Neural cell (in vitro differentiated cells): ENCODE data around the gene TASL. TPM values are rescaled to one million over a fixed set of nuclear protein-coding genes. Genes with fewer than 3 reads are reported as not detected.

Source experiments
- H2AFZ ChIP-seq: fragments of 200-600, 300-800 bp; sonication (generic), shearing (Covaris generic); 2 replicates; pipeline ENCODE4 v1.6.0; 2014; ENCODE audit warnings: low read depth, mild to moderate bottlenecking, antibody characterized with exemption, low read length, moderate library complexity
- H3F3A ChIP-seq: fragments of 200-600 bp; shearing (Covaris generic); 2 replicates; pipeline ENCODE4 v1.6.1; 2016; ENCODE audit warnings: mild to moderate bottlenecking, moderate library complexity, mixed read lengths, antibody characterized with exemption, low read length; ENCODE audit not compliant: insufficient read depth, poor library complexity, severe bottlenecking
- H3K27ac ChIP-seq: fragments of 200-600, 300-800 bp; sonication (generic), shearing (Covaris generic); 2 replicates; pipeline ENCODE4 v1.5.1; 2014; ENCODE audit warnings: mild to moderate bottlenecking, low read length, moderate library complexity
- H3K27me3 ChIP-seq: fragments of 300-800, 200-600 bp; sonication (generic), shearing (Covaris generic); 2 replicates; pipeline ENCODE4 v1.6.0; 2014; ENCODE audit warnings: mild to moderate bottlenecking, low read depth, low read length, moderate library complexity; ENCODE audit not compliant: insufficient read depth
- H3K36me3 ChIP-seq: fragments of 300-800, 200-600 bp; sonication (generic), shearing (Covaris generic); 2 replicates; pipeline ENCODE4 v1.5.1; 2014; ENCODE audit warnings: mild to moderate bottlenecking, antibody characterized with exemption, low read length, moderate library complexity; ENCODE audit not compliant: insufficient read depth
- H3K4me2 ChIP-seq: fragments of 300-800, 200-600 bp; sonication (generic), shearing (Covaris generic); 2 replicates; pipeline ENCODE4 v1.6.0; 2014; ENCODE audit warnings: mild to moderate bottlenecking, low read length
- H3K4me3 ChIP-seq: fragments of 300-800, 200-600 bp; sonication (generic), shearing (Covaris generic); 2 replicates; pipeline ENCODE4 v1.5.1; 2014; ENCODE audit warnings: mild to moderate bottlenecking, low read length, moderate library complexity
- H3K79me2 ChIP-seq: fragments of 200-600 bp; shearing (Covaris generic); replicated peaks from 2 replicates; pipeline ENCODE4 v1.6.0; 2014; ENCODE audit warnings: mild to moderate bottlenecking, low read length, moderate library complexity; ENCODE audit not compliant: insufficient read depth
- H3K9ac ChIP-seq: fragments of 300-800, 200-600 bp; sonication (generic), shearing (Covaris generic); 2 replicates; pipeline ENCODE4 v1.6.1; 2016; ENCODE audit warnings: mild to moderate bottlenecking, low read length, mixed read lengths
- H3K9me2 ChIP-seq: fragments of 200-600 bp; shearing (Covaris generic); 2 replicates; pipeline ENCODE4 v1.6.1; 2016; ENCODE audit warnings: mild to moderate bottlenecking, low read length, mixed read lengths; ENCODE audit not compliant: insufficient read depth
- H3K9me3 ChIP-seq: fragments of 200-600, 300-800 bp; sonication (generic), shearing (Covaris generic); 2 replicates; pipeline ENCODE4 v1.6.1; 2016; ENCODE audit warnings: mild to moderate bottlenecking, mixed run types, low read length, moderate library complexity, mixed read lengths
- H4K20me1 ChIP-seq: fragments of 200-600 bp; shearing (Covaris generic); 2 replicates; pipeline ENCODE4 v1.6.1; 2016; ENCODE audit warnings: mild to moderate bottlenecking, mixed run types; ENCODE audit not compliant: insufficient read depth
- EP300 ChIP-seq: fragments of 450-650 bp; conservative IDR thresholded peaks from 2 replicates; pipeline ENCODE4 v1.6.1; 2014; ENCODE audit warnings: antibody characterized with exemption, mild to moderate bottlenecking, moderate library complexity; ENCODE audit not compliant: poor library complexity, severe bottlenecking
- EZH2 ChIP-seq: fragments of 200-600, 300-800 bp; shearing (Covaris generic), sonication (generic); IDR thresholded peaks from 2 replicates; pipeline ENCODE4 v1.6.1; 2014; ENCODE audit warnings: antibody characterized with exemption, low read length, borderline replicate concordance, mild to moderate bottlenecking; ENCODE audit not compliant: insufficient read depth, poor library complexity, severe bottlenecking
- MXI1 ChIP-seq: fragments of 450-650 bp; conservative IDR thresholded peaks from 2 replicates; pipeline ENCODE4 v1.6.1; 2014; ENCODE audit warnings: antibody characterized with exemption, mild to moderate bottlenecking; ENCODE audit not compliant: poor library complexity, severe bottlenecking
- POLR2AphosphoS5 ChIP-seq: IDR thresholded peaks from 2 replicates; pipeline ENCODE4 v1.6.1; 2012
- RAD21 ChIP-seq: fragments of 450-650 bp; conservative IDR thresholded peaks from 2 replicates; pipeline ENCODE4 v1.6.1; 2014; ENCODE audit warnings: antibody characterized with exemption, mild to moderate bottlenecking, moderate library complexity
- REST ChIP-seq: IDR thresholded peaks from 2 replicates; pipeline ENCODE4 v1.6.1; 2012; ENCODE audit warnings: borderline replicate concordance
- SMC3 ChIP-seq: fragments of 450-650 bp; conservative IDR thresholded peaks from 2 replicates; pipeline ENCODE4 v1.6.1; 2014; ENCODE audit warnings: antibody characterized with exemption, mild to moderate bottlenecking, moderate library complexity; ENCODE audit not compliant: poor library complexity
- TAF1 ChIP-seq: IDR thresholded peaks from 2 replicates; pipeline ENCODE4 v1.6.1; 2012; ENCODE audit warnings: low read depth
- polyA plus RNA-seq: library from polyadenylated mRNA; depleted of rRNA; stranded (reverse); fragments of >200 nt; gene quantifications from 2 replicates; pipeline ENCODE4 v1.2.3, GENCODE V29; 2014
- TF ChIP-seq, protein P1 (sequence below): fragments of 450-650 bp; IDR thresholded peaks from 2 replicates; pipeline ENCODE4 v1.5.1; 2014; ENCODE audit warnings: antibody characterized with exemption, mild to moderate bottlenecking, moderate library complexity; ENCODE audit not compliant: poor library complexity, severe bottlenecking

TASL gene
- polyA plus RNA-seq, 1 donor from 2014 or later = not detected

DNA sequence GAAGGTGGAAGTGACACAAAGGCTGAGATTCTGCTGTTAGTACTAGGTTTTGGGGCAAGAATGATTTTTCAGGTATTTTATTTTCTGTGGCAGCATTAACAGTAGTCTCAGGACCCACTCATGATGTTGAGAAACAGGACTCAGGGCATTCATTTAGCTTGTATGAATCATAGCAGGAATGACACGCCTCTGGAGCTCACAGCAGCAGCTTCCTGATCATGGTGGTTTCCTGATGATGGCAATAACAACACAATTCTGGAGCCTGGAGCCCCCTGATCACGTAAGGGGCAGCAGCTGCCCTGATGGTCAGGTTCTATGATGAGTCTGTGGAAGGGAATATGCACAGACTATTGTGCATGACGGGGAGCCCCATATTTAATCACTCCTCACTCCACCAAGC, 47.0 kb downstream of the TASL start:
- H3K27me3 ChIP-seq = no peaks in the 10 kb centered on the region
- H2AFZ ChIP-seq = no peak overlapping the region
- TF ChIP-seq MXI1 (no peak), SMC3 (no peak), POLR2AphosphoS5 (no peak), TAF1 (no peak), RAD21 (no peak), EP300 (no peak), REST (no peak), EZH2 (no peak)
- TF ChIP-seq, protein P1, sequence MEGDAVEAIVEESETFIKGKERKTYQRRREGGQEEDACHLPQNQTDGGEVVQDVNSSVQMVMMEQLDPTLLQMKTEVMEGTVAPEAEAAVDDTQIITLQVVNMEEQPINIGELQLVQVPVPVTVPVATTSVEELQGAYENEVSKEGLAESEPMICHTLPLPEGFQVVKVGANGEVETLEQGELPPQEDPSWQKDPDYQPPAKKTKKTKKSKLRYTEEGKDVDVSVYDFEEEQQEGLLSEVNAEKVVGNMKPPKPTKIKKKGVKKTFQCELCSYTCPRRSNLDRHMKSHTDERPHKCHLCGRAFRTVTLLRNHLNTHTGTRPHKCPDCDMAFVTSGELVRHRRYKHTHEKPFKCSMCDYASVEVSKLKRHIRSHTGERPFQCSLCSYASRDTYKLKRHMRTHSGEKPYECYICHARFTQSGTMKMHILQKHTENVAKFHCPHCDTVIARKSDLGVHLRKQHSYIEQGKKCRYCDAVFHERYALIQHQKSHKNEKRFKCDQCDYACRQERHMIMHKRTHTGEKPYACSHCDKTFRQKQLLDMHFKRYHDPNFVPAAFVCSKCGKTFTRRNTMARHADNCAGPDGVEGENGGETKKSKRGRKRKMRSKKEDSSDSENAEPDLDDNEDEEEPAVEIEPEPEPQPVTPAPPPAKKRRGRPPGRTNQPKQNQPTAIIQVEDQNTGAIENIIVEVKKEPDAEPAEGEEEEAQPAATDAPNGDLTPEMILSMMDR = no peak

GRCh38 chrX:30525732-30526131, 51.8 kb downstream of the TASL start:
- Histone ChIP-seq H3K4me3 (no peak overlapping the region), H3K36me3 (no peaks in the 10 kb centered on the region), H3K4me2 (no peak overlapping the region), H3F3A (no peaks in the 10 kb centered on the region), H3K9ac (no peak overlapping the region), H3K79me2 (no peaks in the 10 kb centered on the region), H2AFZ (no peak overlapping the region), H3K27ac (no peak overlapping the region), H3K9me3 (no peaks in the 10 kb centered on the region), H4K20me1 (no peaks in the 10 kb centered on the region), H3K27me3 (no peaks in the 10 kb centered on the region), H3K9me2 (no peaks in the 10 kb centered on the region)
- TF ChIP-seq TAF1 = no peak

More for the DNA sequence above, 47.0 kb downstream of the TASL start:
- no peaks in the 10 kb centered on the region for H3K9me3 ChIP-seq
- H3K4me2 ChIP-seq = no peak overlapping the region
- no peaks in the 10 kb centered on the region for H3K9me2 ChIP-seq
- H4K20me1 ChIP-seq = no peaks in the 10 kb centered on the region
- no peaks in the 10 kb centered on the region for H3K79me2 ChIP-seq
- H3K4me3 ChIP-seq = no peak overlapping the region
- no peak overlapping the region for H3K9ac ChIP-seq
- H3K36me3 ChIP-seq = no peaks in the 10 kb centered on the region
- H3K27ac ChIP-seq = no peak overlapping the region
- no peaks in the 10 kb centered on the region for H3F3A ChIP-seq
